Neural crest cell (in vitro differentiated cells): ENCODE measurements around the gene IER5L. TPM values are rescaled to one million over a fixed set of nuclear protein-coding genes. Genes with fewer than 3 reads are reported as not detected.
A peak's percentile ranks its signal among the peaks of the same experiment; 100 is the strongest.

Experiments used
- DNase-seq: peaks from one replicate; pipeline ENCODE4 v3.0.0; 2021; ENCODE audit warnings: low read depth, mixed read lengths, low spot score
- H3K27ac Mint-ChIP-seq: one replicate; pipeline ENCODE4 v1.8.0; 2021; ENCODE audit warnings: mild to moderate bottlenecking, mixed read lengths; ENCODE audit not compliant: unreplicated experiment
- H3K27me3 Mint-ChIP-seq: 2 replicates; pipeline ENCODE4 v1.8.0; 2021; ENCODE audit warnings: low read depth, mild to moderate bottlenecking, mixed read lengths
- H3K36me3 Mint-ChIP-seq: 2 replicates; pipeline ENCODE4 v1.8.0; 2021; ENCODE audit warnings: low read depth, mild to moderate bottlenecking, mixed read lengths
- H3K4me1 Mint-ChIP-seq: 2 replicates; pipeline ENCODE4 v1.8.0; 2021; ENCODE audit warnings: mixed read lengths
- H3K4me3 Mint-ChIP-seq: one replicate; pipeline ENCODE4 v1.8.0; 2021; ENCODE audit warnings: mild to moderate bottlenecking, mixed read lengths
- H3K9me3 Mint-ChIP-seq: 2 replicates; pipeline ENCODE4 v1.8.0; 2021; ENCODE audit warnings: mixed read lengths
- total RNA-seq: library from RNA; stranded (reverse); gene quantifications from 2 replicates; pipeline ENCODE4 v1.2.1, GENCODE V29; 2021
- TF ChIP-seq, protein P1 (sequence below): fragments of 200-600 bp; sonication (generic); conservative IDR thresholded peaks from 2 replicates; pipeline ENCODE4 v1.5.0; 2021; ENCODE audit warnings: antibody characterized with exemption, mild to moderate bottlenecking

The IER5L gene
- total RNA-seq, 1 donor from 2014 or later = 19.1 TPM

DNA sequence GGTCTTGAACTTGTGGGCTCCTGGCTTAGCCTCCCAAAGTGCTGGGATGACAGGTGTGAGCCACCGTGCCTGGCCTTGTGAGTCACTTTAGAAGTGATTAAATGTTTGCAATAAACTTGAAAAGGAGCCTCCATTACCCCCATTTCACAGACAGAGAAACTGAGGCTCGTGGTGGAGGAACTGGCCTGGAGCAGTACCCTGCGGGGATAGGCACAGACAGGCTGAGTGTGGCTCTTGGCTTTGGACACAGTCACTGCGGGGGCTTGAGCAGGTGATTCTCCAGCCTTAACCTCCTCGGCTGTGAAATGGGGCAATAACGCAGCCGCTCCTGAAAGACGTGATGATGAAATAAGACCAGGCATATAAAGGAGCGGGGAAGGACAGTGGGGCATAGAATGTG is 40.9 kb upstream of the IER5L start:
- no peaks in the 10 kb centered on the region for H3K36me3 Mint-ChIP-seq
- H3K9me3 Mint-ChIP-seq = no peaks in the 10 kb centered on the region
- no peak overlapping the region for H3K27ac Mint-ChIP-seq
- no peak overlapping the region for H3K4me3 Mint-ChIP-seq
- TF ChIP-seq, protein P1, sequence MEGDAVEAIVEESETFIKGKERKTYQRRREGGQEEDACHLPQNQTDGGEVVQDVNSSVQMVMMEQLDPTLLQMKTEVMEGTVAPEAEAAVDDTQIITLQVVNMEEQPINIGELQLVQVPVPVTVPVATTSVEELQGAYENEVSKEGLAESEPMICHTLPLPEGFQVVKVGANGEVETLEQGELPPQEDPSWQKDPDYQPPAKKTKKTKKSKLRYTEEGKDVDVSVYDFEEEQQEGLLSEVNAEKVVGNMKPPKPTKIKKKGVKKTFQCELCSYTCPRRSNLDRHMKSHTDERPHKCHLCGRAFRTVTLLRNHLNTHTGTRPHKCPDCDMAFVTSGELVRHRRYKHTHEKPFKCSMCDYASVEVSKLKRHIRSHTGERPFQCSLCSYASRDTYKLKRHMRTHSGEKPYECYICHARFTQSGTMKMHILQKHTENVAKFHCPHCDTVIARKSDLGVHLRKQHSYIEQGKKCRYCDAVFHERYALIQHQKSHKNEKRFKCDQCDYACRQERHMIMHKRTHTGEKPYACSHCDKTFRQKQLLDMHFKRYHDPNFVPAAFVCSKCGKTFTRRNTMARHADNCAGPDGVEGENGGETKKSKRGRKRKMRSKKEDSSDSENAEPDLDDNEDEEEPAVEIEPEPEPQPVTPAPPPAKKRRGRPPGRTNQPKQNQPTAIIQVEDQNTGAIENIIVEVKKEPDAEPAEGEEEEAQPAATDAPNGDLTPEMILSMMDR = no peak
- DNase-seq = no peak
- peaks cover 5% of the 10 kb centered on the region for H3K4me1 Mint-ChIP-seq
- no peaks in the 10 kb centered on the region for H3K27me3 Mint-ChIP-seq

DNA sequence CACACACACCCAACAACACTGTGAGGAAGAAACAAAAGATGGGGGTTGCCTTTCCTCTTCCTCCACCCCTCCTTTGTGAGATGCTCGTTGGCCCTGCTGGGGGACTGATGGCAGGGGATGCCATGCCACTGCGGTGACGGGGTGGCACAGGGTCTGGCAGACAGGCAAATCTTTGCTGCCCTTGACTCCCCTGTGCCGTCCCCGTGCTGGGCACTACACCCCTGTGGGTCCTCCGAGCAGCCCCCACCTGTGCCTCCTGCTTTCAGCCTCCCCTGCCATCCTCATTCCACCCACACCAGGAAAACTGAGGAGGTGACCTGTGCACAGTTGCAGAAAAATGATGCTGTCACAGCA is 40.2 kb upstream of the IER5L start:
- no peak overlapping the region for H3K27ac Mint-ChIP-seq
- H3K9me3 Mint-ChIP-seq = no peaks in the 10 kb centered on the region
- H3K27me3 Mint-ChIP-seq = no peaks in the 10 kb centered on the region
- H3K4me1 Mint-ChIP-seq = peaks cover 5% of the 10 kb centered on the region
- no peak overlapping the region for H3K4me3 Mint-ChIP-seq
- DNase-seq = no peak
- no peaks in the 10 kb centered on the region for H3K36me3 Mint-ChIP-seq
- TF ChIP-seq, protein P1 = no peak

DNA sequence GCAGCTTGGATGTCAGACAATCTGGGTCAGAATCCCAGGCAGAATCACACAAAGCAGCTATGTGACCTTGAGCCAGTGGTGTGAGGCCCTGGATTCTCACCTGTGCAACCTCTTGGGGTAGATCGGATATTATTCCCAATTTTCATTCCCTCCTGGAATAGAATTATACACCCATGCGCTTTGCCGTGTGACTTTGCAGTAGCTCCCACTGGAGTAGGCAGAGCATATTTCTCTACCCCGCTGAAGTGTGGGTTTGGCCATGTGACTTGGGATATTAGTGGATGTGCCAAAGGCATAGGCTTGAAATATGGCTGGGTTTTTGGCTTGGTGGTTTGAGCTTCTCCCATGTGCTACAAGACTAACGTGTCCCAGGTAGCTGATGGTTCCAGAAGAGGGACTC is 35.5 kb upstream of the IER5L start:
- no peaks in the 10 kb centered on the region for H3K36me3 Mint-ChIP-seq
- no peak for DNase-seq
- no peaks in the 10 kb centered on the region for H3K27me3 Mint-ChIP-seq
- H3K4me3 Mint-ChIP-seq = no peak overlapping the region
- peaks cover 10% of the 10 kb centered on the region for H3K4me1 Mint-ChIP-seq
- peak overlapping the region; percentile 35 for H3K27ac Mint-ChIP-seq
- H3K9me3 Mint-ChIP-seq = no peaks in the 10 kb centered on the region
- TF ChIP-seq, protein P1 = no peak

DNA sequence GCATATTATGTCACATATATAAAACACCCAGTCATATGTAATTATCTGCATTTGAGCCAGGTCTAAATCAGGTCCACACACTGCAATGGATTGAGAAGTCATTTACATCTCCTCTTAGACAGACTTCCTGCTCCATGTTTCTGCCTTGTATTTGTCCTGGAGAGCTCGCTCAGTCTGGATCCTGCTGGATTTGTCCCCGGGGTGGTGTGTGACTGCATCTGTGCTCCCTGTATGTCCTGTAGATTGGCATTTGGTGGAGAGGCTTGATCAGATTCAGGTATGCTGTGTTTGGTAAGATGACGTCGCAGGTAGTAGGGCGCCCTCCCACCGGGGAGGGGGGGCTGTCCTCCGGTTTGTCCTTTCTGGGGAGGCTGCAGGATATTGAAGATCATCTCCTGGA is 33.6 kb upstream of the IER5L start:
- TF ChIP-seq, protein P1 = no peak
- Mint-ChIP-seq H3K36me3 (no peaks in the 10 kb centered on the region), H3K4me1 (peaks cover 17% of the 10 kb centered on the region), H3K27ac (no peak overlapping the region), H3K4me3 (no peak overlapping the region), H3K9me3 (no peaks in the 10 kb centered on the region), H3K27me3 (no peaks in the 10 kb centered on the region)
- DNase-seq = no peak

DNA sequence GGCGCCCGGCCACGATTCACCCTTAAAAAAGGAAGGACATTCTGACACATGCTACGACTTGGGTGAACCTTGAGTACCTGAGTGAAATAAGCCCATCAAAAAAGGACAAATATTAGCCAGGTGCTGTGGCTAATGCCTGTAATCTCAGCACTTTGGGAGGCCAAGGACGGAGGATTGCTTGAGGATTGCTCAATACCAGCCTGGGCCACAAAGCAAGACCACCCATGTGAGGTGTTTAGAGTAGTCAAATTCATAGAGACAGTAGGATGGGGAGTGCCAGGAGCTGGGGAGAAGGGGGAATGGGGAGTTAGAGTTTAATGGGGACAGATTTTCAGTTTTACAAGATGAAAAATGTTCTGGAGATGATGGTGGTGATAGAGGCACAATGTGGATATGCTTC is 32.1 kb upstream of the IER5L start:
- H3K9me3 Mint-ChIP-seq = no peaks in the 10 kb centered on the region
- no peak for DNase-seq
- H3K4me1 Mint-ChIP-seq = peaks cover 18% of the 10 kb centered on the region
- H3K36me3 Mint-ChIP-seq = no peaks in the 10 kb centered on the region
- H3K27ac Mint-ChIP-seq = peak overlapping the region; percentile 67
- TF ChIP-seq, protein P1 = no peak
- H3K4me3 Mint-ChIP-seq = no peak overlapping the region
- H3K27me3 Mint-ChIP-seq = no peaks in the 10 kb centered on the region

DNA sequence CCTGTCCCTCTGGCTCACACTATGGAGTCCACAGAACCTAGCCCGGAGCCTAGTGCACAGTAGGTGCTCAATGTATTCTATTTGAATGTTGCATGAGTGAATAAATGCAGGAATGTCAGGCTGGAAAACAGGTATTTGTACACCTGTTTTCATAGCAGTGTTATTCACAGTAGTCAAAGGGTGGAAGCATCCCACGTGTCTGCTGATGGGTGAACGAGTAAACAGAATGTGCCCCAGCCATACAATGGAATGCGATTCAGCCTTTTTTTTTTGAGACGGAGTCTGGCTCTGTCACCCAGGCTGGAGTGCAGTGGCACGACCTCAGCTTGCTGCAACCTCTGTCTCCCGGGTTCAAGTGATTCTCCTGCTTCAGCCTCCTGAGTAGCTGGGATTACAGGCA is 31.5 kb upstream of the IER5L start:
- Mint-ChIP-seq H3K4me3 (no peak overlapping the region), H3K27me3 (no peaks in the 10 kb centered on the region), H3K36me3 (no peaks in the 10 kb centered on the region), H3K9me3 (no peaks in the 10 kb centered on the region), H3K27ac (no peak overlapping the region), H3K4me1 (peaks cover 18% of the 10 kb centered on the region)
- DNase-seq = no peak
- TF ChIP-seq, protein P1 = no peak
